ENCODE results near the gene SMTN.

DNA sequence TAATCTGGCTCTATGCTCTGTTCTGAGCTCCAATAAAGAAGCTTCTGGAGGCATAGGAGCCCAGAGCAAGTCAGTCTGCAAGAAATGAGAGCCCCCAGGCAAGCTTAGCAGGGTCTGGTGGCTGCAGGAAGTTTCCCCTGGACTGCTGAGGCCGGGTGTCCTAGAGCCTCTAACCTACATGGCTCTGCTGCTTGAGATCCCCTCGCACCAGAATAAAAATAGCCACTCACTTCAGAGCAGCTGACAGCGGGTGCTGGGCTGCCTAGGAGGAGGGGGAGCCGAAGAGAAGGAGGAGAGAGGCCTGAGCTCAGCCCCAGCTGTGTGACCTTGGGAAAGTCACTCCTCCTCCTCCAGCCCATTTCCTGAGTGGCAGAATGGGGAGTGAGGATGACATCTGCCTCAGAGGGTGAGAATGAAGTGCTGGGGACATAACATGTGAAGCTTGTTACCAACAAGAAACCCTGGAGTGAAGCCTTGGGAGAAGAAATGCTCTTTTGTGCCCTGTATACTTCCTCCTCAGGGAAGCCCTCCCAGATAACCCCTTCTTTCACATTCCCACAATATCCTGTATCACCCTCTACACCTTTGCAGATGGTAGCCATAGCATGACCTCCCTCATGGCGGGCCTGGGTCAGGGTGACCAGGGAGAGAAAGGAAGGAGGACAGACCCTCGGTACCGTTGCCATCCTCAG is 38.1 kb downstream of the SMTN start:
- TF ChIP-seq, protein P1, sequence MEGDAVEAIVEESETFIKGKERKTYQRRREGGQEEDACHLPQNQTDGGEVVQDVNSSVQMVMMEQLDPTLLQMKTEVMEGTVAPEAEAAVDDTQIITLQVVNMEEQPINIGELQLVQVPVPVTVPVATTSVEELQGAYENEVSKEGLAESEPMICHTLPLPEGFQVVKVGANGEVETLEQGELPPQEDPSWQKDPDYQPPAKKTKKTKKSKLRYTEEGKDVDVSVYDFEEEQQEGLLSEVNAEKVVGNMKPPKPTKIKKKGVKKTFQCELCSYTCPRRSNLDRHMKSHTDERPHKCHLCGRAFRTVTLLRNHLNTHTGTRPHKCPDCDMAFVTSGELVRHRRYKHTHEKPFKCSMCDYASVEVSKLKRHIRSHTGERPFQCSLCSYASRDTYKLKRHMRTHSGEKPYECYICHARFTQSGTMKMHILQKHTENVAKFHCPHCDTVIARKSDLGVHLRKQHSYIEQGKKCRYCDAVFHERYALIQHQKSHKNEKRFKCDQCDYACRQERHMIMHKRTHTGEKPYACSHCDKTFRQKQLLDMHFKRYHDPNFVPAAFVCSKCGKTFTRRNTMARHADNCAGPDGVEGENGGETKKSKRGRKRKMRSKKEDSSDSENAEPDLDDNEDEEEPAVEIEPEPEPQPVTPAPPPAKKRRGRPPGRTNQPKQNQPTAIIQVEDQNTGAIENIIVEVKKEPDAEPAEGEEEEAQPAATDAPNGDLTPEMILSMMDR (IDR thresholded peaks at IDR 0.05): no peak
- no peak for TF ChIP-seq POLR2A (IDR thresholded peaks at IDR 0.05)
